Thyroid gland (tissue), 4 donors: ENCODE measurements around the gene SEPTIN10.

Experiments used
- POLR2A ChIP-seq, 2 donors: fragments of 450-650 bp; IDR thresholded peaks; one replicate each; pipeline ENCODE4 v1.6.1; 2017; ENCODE audit warnings: antibody characterized with exemption in 2 of 2, mild to moderate bottlenecking in 2 of 2, moderate library complexity in 1 of 2
- TF ChIP-seq, protein P1 (sequence below), 6 experiments: fragments of 200-600 bp in 3 of 6; fragments of 450-650 bp in 3 of 6; sonication (generic) in 3 of 6; IDR thresholded peaks; one replicate each; pipeline ENCODE4 v1.5.1; 2016 to 2019; ENCODE audit warnings: antibody characterized with exemption in 6 of 6, mild to moderate bottlenecking in 2 of 6, inconsistent platforms in 1 of 6, moderate library complexity in 1 of 6

DNA sequence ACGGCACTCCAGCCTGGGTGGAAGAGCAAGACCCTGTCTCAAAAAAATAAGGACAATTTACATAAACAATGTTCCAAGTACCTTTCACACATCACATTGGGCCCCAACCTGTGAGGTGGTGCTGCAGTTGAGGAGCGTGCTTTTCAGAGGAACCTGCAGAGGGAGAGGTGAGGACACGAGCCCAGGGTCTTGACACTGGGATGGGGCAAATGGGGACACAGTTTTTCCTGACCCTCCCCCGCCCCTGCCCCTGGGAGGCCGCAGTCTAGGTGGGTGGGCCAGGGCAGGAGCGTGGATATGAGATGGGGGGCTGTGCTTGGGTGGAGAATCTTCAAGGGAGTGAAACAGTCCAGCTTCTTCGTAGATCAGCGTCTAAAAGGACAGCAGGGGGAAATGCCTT is 112.9 kb downstream of the SEPTIN10 start:
- TF ChIP-seq, protein P1, sequence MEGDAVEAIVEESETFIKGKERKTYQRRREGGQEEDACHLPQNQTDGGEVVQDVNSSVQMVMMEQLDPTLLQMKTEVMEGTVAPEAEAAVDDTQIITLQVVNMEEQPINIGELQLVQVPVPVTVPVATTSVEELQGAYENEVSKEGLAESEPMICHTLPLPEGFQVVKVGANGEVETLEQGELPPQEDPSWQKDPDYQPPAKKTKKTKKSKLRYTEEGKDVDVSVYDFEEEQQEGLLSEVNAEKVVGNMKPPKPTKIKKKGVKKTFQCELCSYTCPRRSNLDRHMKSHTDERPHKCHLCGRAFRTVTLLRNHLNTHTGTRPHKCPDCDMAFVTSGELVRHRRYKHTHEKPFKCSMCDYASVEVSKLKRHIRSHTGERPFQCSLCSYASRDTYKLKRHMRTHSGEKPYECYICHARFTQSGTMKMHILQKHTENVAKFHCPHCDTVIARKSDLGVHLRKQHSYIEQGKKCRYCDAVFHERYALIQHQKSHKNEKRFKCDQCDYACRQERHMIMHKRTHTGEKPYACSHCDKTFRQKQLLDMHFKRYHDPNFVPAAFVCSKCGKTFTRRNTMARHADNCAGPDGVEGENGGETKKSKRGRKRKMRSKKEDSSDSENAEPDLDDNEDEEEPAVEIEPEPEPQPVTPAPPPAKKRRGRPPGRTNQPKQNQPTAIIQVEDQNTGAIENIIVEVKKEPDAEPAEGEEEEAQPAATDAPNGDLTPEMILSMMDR (IDR thresholded peaks at IDR 0.05): no peak
- no peak for TF ChIP-seq POLR2A (IDR thresholded peaks at IDR 0.05)
